NAMALWA (cell line): ENCODE data around the gene GCHFR.

ENCODE experiments used
- DNase-seq: peaks from one replicate; pipeline ENCODE4 v3.0.0-alpha.2; 2015; ENCODE audit warnings: low spot score

GCHFR gene

DNA sequence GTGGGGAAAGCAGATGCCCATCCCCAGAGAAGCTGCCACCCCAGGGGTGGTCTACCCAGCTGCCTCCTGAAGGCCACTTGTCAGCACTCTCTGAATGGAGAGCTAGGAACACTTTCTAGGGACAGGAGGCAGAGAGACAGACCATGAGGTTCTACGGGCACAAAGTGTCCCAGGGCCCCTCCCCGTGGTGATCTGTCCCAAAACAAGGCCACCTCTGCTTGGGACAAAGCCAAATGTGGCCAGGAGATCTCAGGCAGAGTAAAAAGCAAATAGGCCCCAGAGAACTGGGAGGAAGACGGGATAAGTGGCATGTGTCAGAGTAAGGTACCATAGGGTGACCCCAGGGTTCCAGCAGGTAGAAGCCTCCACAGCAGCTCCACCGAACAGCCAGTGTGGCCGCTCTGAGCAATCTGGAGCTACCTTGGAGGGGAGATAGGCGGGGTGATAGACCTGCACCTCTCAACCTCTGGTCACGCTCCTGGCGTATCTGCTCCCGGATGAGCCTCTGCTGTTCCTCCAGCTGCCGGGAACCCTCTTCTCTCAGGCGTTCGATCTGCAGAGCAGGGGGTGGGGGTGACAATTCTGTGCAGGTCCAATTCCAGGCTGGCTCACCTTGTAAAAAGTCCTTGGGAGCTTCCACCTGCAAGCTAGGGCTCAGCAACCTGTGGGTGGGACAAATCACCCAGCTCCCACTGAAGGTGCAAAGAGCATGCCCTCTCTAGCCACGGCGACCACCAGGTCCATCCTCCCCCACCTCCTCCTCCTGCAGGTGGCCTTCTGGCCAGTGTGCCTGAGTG lies 12.1 kb downstream of the GCHFR start:
- DNase-seq, result no peak

GRCh38 chr15:40776537-40777141 lies 12.8 kb downstream of the GCHFR start:
- DNase-seq, result no peak

GRCh38 chr15:40782609-40783227 lies 18.9 kb downstream of the GCHFR start:
- peak; percentile 86 for DNase-seq

DNA sequence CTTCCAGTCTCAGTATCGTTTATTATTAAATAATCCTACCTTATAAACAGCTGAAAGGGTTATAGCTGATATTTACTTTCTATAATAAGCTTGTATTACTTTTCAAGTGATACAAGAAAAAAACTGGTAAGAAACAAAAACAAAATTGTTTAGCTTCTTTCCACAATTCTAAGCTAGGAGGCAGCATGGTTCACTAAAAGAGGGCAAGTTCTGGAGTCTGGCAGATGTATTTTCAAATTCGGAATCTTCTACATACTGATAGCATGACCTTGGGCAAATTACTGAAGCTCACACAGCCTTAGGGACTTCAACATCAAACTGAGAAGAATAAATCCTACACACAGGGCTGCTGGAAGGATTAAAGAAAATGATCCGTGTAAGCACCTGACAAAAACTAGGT lies 21.3 kb downstream of the GCHFR start:
- DNase-seq, result no peak

- no peak for DNase-seq
These were observed 21.9 kb downstream of the GCHFR start for GRCh38 chr15:40785814-40786213.

DNA sequence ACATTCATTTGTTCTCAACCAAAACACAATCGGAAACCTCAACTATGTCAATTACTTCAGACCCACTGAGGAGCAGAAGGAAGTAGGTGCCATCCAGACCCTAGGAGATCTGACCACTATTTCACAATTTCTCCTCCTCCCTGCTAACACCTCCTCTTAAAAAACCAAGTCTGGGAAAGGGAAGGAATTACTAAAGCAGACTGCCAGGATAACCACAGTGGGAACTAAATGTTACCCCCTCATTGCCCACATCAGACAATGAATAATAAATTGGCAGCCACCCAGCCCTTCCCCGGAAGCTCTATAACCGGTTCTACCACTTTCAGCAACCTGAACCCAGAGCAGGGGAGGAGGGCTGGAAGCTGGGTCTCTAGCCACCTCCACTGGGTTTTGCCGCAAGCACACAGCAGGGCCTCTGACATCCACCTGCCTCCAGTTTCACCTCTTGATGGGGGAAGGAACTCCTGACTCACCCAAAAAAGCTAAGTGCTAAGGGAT lies 23.5 kb downstream of the GCHFR start:
- no peak for DNase-seq

DNA sequence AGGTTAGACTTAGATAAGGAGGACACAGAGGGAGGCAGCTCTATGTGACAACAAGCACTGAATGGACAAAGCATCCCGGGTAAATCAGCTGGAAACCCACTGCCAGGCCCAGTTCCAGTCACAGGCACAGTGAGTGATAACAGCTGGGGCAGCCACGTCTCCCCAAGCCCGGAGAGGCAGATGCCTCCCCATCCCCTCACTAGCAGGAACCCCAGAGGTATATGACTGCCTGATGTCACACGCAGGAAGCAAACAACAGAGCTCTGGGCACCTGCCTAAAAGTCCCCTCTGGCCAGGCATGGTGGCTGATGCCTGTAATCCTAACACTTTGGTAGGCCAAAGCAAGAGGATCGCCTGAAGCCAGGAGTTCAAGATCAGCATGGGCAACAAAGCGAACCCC lies 24.1 kb downstream of the GCHFR start:
- no peak for DNase-seq

DNA sequence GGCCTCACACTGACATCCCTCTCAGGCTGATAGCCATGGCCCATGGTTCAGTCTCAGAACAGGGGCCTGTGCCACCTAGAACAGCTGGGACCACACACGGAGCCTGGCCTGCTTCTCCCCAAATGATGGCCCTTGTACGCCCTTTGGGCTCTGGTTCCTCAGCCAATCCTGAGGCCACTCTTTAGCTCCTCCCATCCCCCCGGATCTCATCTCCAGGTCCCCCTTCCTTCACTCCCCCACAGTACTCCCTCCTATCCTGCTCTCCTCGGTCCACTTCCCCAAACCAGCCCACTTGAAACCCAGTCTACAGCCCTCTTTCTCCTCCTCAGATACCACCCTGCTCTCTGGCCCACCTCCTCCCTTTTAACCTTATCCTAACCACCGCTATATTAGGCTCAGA lies 25.3 kb downstream of the GCHFR start:
- DNase-seq, result no peak

DNA sequence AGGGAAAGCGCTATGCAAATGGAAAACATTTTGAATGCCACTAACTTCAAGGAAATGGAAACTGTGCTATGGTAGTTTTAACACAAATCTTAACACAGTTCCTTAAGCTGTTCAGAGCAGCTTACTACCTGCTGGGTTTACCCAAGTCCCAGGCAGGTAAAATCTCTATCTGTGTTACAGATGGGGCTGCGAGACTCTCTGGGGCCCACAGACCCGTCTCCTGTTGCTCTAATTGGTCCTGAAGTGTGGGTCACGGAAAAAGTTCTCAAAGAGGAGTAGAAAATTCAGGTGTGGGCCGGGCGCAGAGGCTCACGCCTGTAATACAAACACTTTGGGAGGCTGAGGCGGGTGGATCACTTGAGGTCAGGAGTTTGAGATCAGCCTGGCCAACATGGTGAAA lies 26.1 kb downstream of the GCHFR start:
- no peak for DNase-seq

DNA sequence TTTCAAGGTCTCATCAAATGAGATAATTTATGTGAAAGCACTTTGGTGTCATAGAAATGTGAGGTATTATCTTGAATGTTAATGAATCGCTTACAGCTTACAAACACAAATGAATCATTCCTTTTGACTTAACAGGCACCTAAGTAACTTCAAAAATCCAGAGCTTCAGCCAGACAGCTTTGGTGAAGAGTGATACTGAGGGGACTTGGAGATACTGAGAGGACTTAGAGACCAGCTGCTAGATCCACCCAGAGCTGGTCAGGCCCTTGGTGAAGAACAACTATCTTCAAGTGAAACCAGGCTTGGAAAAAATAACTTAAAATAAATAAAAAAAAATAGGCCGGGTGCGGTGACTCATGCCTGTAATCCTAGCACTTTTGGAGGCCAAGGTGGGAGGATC lies 26.9 kb downstream of the GCHFR start:
- DNase-seq, result no peak

DNA sequence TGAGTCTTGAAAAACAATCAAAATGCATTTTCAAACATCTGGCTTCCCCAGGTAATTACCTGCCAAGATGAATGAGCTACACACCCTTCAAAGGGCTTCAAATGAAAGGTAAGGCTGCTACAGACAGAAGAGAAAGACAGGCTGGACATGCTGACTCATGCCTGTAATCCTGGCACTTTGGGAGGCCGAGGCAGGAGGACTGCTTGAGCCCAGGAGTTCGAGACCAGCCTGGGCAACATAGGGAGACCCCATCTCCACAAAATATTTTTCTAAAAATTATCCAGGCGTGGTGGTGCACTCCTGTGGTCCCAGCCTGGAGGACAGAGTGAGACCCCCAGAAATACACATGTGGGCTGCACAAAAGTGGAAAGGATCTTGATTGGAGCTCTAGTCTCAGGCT lies 28.5 kb downstream of the GCHFR start:
- no peak for DNase-seq

GRCh38 chr15:40793216-40793989 lies 29.5 kb downstream of the GCHFR start:
- no peak for DNase-seq

- DNase-seq, result no peak
These were observed 32.2 kb downstream of the GCHFR start for GRCh38 chr15:40796041-40796440.

GRCh38 chr15:40796512-40796911 lies 32.6 kb downstream of the GCHFR start:
- no peak for DNase-seq

DNA sequence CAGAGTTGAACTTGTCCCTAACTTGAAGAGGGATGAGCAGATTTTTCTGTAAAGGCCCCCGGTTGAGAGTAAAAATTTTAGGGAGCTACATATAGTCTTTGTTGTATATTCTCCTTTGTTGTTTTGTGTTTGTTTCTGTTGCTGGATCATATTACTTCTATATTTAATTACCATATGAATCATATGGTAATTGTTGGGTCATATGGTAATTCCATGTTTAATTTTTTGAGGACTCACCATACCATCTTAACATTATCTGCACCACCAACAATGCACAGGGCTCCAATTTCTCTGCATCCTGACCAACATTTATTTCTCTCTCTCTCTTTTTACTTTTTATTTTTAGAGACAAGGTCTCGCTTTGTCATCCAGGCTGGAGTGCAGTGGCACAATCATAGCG lies 35.7 kb downstream of the GCHFR start:
- DNase-seq, result no peak

- no peak for DNase-seq
These were observed 39.2 kb downstream of the GCHFR start for GRCh38 chr15:40803076-40803475.

- peak; percentile 23 for DNase-seq
These were observed 39.8 kb downstream of the GCHFR start for GRCh38 chr15:40803688-40804087.

DNA sequence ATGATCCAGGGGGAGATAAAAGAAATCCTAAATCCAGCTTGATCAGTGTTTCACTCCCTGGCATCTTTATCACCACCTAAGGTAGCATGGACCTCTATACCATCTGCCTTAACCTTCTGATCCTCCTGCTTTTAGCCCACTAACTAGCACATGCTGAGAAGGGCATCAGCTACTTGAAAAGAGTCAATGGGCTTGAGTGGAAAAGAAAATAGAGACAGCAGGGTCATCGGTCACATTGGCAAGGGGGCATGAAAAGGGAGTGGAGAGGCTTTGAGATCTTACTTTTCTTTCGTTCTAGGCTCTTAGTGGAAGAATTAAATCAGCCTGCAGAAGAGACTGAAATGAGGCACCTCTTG lies 42.8 kb downstream of the GCHFR start:
- no peak for DNase-seq

GRCh38 chr15:40807028-40807887 lies 43.4 kb downstream of the GCHFR start, which contains the start of the genes DNAJC17 and ZFYVE19:
Gene DNAJC17, minus strand, starts transcription at chr15:40807473. Its CDS starts 27 bp downstream, at chr15:40807446.
Gene ZFYVE19, plus strand, starts transcription at chr15:40807089. Its CDS starts 501 bp downstream, at chr15:40807590.
- peak; percentile 98 for DNase-seq

DNA sequence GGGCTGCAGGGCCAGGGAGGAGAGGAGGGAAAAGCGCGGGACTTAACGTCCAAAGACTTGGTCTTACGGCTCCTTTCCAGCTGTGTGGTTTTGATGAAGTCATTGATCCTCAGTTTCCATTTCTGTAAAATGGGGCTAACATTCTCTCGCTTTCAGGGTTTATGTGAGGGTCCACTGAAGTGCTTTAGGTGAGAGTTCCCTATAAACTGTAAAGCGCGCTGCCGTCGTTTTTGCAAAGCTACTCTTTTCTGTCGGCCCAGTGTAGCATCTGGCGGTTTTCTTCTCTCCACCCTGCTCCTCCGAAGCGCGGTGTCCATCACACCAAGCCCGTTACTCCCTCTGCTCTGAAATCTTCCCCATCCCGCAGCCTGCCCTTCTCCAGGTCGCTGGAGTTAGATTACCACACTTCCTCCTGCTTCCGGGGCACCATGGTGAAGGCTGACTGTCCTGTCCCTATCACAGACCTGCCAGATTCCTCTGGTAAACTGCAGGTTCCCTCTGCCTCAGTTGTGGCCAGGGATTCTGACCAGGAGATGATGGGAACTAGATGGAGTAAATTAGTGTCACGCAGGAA lies 44.1 kb downstream of the GCHFR start:
- DNase-seq, result no peak

GRCh38 chr15:40808861-40809450 lies 45.1 kb downstream of the GCHFR start:
- no peak for DNase-seq
